Measurements from ENCODE around the gene TLCD1.
"Not testable (repeated sequence)": the region's sequence is repeated elsewhere in the genome, so short reads cannot be mapped to it uniquely, and the experiment has no call there.

TLCD1 gene

DNA sequence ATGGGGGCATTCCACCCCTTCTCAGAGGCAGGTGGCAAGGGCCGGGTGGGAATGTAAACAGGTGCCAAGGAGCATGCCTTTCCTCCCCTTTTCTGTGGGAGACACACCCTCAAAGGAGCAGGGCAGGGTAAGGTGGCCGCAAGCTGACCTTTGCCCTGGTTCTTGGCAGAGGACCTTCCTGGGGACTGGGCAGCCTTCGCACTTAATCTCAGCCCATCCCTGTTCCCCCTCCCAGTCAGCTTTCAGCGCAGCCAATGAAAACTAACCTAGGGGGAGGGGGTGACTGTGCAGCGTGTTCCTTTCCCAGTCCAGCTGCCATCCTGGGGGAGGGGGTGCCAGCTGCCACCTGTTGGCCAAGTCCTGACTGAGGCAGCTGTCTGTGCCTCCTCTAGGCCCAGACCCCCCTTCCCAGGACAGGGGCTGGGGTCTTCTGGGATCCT lies 20.6 kb upstream of the TLCD1 start:
- no peak for DNase-seq (ENCODE audit: low read depth)

GRCh38 chr17:28745786-28746411 lies 19.9 kb upstream of the TLCD1 start:
- no peak for DNase-seq (ENCODE audit: low read depth)

- no peak for DNase-seq (ENCODE audit: low read depth)
These were observed 19.1 kb upstream of the TLCD1 start for GRCh38 chr17:28744972-28745785.

DNA sequence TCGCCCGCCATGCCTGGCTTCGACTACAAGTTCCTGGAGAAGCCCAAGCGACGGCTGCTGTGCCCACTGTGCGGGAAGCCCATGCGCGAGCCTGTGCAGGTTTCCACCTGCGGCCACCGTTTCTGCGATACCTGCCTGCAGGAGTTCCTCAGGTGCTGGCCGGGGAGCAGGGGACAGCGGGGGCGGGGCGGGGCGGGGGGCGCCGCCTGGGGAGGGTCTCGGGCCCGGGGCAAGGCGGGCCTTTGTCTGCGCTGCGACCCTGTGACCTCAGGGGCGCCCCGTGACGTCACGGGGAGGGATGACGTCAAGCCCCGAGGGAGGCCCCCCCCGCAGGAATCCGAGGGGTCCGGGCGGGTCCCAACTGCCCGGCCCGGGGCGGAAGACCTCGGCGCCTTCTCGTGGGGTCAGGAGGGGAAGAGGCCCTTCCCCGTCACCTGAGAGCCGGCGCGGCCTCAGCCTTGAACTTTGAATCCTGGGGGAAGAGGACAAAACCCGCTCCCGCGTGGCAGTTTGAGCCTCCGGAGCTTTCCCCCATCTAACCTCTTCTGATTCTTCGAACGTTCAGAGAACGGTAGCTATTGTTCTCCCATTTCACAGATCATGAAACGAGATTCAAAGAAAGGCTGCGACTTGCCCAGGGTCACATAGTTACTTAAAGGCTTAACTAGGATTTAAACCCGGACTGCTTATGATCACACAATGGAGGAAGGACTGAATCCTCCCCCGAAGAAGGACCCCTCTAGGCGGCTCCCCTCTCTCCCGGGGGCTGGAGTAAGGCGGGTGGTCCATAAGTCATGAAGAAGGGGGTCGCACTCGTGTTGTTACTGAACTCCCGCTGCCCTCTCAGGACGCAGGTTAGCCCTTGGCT lies 18.3 kb upstream of the TLCD1 start:
- DNase-seq (ENCODE audit: low read depth) = peak; percentile 64

GRCh38 chr17:28743243-28744103 lies 17.4 kb upstream of the TLCD1 start, which contains the start of gene TRAF4:
TSS of gene TRAF4 (plus strand) at chr17:28744011. CDS start at chr17:28744113, 102 bp downstream.
- DNase-seq (ENCODE audit: low read depth) = peak; percentile 69

DNA sequence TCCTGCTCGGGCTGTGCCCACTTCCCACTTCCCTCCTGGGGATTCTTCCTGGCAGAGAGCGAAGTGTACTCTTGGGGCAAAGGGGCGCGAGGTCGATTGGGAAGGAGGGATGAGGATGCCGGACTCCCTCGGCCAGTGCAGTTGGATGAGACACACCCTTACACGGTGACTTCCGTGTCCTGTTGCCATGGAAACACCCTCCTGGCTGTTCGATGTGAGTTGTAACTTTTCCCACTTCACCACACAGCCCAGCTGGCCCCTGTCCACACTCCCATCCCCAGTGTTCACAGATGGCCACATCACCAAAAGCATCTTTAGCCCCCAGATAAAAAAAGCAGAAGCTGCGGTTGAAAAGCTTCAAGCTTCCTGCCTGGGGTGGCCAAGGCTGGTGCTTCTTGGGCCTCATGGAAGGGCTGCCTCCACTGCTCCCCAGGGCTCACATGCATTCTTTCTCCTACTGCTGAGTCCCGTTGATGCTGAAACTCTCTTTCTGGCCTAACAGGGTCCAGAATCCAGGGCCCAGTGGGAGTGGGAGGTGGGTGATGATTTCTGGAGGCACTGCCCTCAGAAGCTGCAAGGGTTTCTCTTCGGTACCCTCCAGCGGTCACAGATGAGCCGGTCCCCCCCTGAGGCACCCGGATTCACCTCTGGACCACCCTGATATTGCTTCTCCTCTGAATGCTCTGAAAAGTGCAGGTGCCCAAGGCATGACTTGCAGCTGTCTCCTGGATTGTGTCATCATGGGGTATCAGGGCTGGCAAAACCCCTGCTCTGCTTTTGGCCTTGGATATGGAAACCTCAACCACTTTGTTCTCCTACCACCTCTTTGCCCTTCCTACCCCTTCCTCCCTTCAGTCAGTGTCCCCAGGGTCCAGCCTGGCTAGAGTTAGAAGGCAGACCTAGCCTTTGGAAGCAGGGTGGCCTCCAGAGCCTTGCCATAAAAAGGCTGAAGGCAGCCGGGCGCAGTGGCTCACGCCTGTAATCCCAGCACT lies 15.6 kb upstream of the TLCD1 start:
- no peak for DNase-seq (ENCODE audit: low read depth)

DNA sequence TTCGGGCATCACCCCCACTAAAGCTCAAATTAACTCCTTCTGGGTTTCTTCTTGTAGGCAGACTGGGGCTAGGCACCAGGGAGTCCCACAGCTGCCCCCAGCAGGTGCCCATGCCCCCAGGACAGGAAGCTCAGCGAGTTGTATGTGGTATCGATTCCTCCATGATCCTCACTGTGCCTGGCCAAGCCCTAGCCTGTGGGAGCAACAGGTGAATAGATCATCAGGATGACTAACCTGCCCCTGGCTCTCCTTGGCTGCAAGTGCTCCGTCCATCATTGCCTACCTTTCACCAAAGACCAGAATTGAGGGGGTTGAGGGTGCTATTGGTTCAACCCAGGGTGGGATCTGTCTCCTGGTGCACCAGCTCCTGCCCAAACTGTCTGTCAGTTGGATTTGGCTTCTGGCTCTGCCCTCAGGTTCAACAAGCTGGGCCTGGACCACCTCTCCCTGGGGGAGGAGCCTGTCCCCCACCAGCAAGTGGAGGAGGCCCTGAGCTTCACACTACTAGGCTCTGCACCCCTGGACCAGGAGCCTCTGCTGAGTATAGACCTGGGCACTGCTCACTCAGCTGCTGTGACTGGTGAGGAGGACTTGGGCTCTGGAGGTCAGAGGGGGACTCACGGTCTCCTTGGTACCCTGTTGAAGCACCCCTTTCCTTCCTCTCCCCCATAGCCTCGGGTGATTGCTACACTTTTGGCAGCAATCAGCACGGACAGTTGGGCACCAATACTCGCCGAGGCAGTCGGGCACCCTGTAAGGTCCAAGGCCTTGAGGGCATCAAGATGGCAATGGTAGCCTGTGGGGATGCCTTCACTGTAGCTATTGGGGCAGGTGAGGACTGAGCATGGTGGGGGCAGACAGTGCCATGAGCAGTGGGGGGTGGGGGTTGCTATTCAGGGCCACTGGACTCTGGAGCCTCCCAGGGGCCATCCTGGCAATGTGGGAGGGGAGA lies 14.6 kb upstream of the TLCD1 start:
- DNase-seq (ENCODE audit: low read depth) = no peak

DNA sequence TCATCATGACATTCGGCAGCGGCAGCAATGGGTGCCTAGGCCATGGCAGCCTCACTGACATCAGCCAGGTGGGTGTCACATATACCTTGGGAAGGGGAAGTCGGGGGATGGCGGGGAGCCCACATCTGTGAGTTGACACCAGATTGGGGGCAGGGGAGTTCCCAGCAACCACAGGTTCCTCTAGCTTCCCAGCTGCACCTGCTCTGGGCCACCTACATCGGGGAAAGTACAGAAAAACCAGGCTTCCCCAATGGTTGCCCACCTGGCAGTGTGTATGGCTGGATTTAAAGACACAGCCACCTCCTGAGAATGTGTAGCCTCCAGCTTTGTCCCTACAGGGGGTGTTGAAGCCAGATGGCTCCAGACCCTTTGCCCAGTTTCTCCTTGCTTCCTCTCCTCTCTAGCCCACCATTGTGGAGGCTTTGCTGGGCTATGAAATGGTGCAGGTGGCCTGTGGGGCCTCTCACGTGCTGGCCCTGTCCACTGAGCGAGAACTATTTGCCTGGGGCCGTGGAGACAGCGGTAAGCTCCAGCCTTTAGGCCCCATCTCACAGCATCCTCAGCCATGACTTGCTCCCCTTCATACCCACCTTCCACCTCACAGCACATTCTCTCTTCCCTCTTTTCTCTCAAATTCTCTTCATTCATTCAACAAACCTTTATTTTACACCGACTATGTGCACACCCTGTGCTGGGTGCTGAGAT lies 12.8 kb upstream of the TLCD1 start:
- DNase-seq (ENCODE audit: low read depth) = peak; percentile 52

- no peak for DNase-seq (ENCODE audit: low read depth)
These were observed 12.0 kb upstream of the TLCD1 start for GRCh38 chr17:28737770-28738679.

GRCh38 chr17:28737316-28737715 lies 11.3 kb upstream of the TLCD1 start:
- no peak for DNase-seq (ENCODE audit: low read depth)

DNA sequence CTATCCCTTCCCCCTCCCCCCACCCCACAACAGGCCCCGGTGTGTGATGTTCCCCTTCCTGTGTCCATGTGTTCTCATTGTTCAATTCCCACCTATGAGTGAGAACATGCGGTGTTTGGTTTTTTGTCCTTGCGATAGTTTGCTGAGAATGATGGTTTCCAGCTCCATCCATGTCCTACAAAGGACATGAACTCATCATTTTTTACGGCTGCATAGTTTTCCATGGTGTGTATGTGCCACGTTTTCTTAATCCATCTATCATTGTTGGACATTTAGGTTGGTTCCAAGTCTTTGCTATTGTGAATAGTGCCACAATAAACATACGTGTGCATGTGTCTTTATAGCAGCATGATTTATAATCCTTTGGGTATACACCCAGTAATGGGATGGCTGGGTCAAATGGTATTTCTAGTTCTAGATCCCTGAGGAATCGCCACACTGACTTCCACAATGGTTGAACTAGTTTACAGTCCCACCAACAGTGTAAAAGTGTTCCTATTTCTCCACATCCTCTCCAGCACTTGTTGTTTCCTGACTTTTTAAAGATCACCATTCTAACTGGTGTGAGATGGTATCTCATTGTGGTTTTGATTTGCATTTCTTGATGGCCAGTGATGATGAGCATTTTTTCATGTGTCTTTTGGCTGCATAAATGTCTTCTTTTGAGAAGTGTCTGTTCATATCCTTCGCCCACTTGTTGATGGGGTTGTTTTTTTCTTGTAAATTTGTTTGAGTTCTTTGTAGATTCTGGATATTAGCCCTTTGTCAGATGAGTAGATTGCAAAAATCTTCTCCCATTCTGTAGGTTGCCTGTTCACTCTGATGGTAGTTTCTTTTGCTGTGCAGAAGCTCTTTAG lies 10.1 kb upstream of the TLCD1 start:
- not testable (repeated sequence) for DNase-seq (ENCODE audit: low read depth)

DNA sequence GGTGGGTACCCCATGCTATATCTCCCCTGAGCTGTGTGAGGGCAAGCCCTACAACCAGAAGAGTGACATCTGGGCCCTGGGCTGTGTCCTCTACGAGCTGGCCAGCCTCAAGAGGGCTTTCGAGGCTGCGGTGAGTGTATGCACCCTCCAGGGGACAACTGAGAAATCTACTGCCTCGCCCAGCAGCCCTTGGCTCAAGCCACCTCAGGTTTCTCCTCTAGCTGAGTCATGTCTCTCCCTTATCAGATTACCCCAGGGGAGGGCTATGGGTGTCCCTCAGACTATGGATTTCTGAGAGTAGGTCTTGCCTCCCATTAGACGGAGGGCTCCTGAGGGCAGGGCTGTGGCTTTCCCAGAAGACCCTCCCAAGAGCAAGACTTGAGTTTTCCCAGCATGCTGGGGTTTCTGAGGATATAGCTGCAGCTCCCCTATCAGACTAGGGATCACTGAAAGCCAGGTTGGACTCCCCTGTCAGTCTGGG lies 9.2 kb upstream of the TLCD1 start:
- no peak for DNase-seq (ENCODE audit: low read depth)

GRCh38 chr17:28734712-28735241 lies 8.7 kb upstream of the TLCD1 start:
- no peak for DNase-seq (ENCODE audit: low read depth)

- no peak for DNase-seq (ENCODE audit: low read depth)
These were observed 7.3 kb upstream of the TLCD1 start for GRCh38 chr17:28733346-28733745.

DNA sequence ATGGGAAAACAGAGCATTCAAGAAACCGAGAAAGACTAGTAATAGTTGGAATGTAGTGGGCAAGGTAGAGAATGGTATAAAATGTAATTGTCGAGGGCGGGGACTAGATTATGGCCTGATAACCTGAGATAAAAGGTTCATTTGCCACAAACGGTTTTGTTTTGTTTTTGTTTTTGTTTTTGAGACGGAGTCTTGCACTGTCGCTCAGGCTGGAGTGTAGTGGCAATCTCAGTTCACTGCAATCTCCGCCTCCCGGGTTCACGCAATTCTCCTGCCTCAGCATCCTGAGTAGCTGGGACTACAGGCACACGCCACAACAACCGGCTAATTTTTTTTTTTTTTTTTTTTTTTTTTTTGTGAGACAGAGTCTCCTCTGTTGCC lies 3.9 kb upstream of the TLCD1 start:
- no peak for DNase-seq (ENCODE audit: low read depth)

All from stimulated activated CD8-positive, alpha-beta memory T cell treated with anti-CD3 and anti-CD28 coated beads, Interleukin-12 subunit alpha, Interleukin-12 subunit beta, amount 100 ng/mL, for 4 hours (primary cell).